MM.1S (cell line): ENCODE measurements around the gene NXPH4.

Experiments used
- CTCF ChIP-seq: fragments of 300-600 bp; sonication (generic); IDR thresholded peaks from 2 replicates; pipeline ENCODE4 v1.5.1; 2016; ENCODE audit warnings: antibody characterized with exemption, low read length, mixed read lengths
- EZH2 ChIP-seq: fragments of 300-600 bp; sonication (generic); optimal IDR thresholded peaks from 2 replicates; pipeline ENCODE3; 2017; ENCODE audit warnings: low read depth, mild to moderate bottlenecking, antibody characterized with exemption, low read length, mixed read lengths

GRCh38 chr12:57170927-57171326 is 45.7 kb upstream of the NXPH4 start:
- TF ChIP-seq CTCF (no peak), EZH2 (no peak)
